Fibroblast of peridontal ligament (primary cell): Measurements from ENCODE around the gene FARP2.

Experiments
- DNase-seq: peaks from one replicate; pipeline ENCODE4 v3.0.0-alpha.2; 2010; ENCODE audit errors: extremely low read depth

The FARP2 gene

GRCh38 chr2:241489733-241490680, 133.9 kb downstream of the FARP2 start:
- no peak for DNase-seq

DNA sequence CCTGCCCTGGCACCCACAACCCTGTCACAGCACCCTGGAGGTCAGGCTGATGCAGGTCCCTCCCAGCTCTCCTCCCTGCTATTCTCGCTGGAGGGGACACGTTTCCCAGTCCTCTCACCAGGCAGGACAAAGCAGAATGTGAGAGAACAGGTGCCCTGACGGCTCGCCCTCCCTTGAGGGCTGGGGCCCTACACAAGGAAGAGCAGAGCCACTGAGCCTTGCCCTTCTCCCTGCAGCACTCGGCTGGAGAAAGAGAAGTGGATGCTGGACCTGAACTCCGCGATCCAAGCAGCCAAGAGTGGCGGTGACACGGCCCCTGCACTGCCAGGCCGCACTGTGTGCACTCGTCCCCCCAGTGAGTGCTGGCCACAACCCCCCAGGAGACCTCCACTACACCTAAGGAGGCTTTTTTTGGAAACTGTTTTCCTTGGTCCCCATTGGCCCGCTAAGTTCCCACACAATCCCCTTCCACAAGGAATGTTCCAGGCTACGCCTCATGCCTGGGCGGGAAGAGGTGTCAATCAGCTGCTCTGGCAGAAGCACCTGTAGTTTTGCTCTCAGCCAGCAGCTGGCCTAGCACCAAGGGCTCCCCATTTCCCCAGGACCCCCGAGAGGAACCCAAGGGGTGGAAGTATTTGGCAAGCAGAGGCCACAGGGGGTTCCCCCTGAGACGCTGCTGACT, 134.9 kb downstream of the FARP2 start:
- no peak for DNase-seq

DNA sequence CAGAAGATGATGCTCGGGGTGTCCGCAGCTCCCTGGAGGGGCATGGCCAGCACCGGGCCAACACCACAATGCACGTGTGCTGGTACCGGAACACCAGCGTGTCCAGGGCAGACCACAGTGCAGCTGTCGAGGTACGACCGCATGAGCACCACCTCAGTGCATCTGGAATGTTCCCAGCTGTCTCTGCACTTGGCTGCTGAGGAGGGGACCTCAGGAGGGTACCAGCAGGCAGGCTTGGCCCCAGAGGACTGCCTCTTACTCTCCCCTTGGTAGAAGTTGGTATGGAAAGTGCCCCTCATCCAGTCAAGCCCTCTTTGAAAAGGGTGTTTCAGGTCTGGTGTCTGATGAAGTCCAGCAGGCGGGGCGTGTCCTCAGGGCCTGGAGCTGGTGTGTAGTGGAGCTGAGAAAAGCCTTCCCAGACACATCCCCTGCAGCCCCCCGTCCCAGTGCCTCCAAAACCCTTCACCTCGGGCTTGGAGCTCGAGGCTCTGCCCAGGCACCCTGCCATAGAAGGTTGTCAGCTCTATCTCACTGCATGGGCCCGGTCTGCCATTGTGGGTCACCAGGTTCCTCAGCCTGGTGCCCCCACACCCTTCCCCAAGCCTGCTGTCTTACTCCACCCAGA, 135.6 kb downstream of the FARP2 start:
- DNase-seq = no peak

- no peak for DNase-seq
These were observed 136.1 kb downstream of the FARP2 start for GRCh38 chr2:241492174-241492565.

GRCh38 chr2:241493092-241493491, 137.0 kb downstream of the FARP2 start:
- no peak for DNase-seq

DNA sequence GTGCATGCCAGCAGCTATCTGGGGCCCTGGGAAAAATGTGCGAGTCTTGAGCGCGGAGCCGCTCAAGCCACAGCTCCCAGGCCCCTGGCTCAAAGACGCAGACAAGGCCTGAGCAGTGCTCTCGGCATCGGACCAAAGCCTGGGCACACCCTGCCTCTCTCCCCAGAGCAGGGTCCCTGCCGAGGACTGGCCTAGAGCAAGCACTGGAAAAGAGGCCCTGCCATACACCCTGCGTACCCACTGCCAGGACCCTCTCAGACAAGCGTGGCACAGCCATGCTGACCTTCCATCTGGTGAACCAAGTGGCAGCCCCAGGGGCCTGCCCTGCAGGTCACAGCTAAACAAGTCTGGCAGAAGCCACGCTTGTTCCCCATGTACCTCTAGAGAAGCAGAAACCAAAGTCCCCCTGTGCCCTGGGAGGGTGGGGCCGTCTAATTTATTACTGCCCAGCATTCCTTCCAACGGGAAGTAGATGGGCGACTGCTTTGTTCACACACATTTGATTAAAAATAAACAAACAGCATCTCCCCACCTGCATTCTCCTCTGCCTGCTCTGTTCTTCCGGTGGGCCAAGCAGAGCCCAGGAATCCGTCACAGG, 138.3 kb downstream of the FARP2 start:
- no peak for DNase-seq

- no peak for DNase-seq
These were observed 139.3 kb downstream of the FARP2 start for GRCh38 chr2:241495172-241496002.

DNA sequence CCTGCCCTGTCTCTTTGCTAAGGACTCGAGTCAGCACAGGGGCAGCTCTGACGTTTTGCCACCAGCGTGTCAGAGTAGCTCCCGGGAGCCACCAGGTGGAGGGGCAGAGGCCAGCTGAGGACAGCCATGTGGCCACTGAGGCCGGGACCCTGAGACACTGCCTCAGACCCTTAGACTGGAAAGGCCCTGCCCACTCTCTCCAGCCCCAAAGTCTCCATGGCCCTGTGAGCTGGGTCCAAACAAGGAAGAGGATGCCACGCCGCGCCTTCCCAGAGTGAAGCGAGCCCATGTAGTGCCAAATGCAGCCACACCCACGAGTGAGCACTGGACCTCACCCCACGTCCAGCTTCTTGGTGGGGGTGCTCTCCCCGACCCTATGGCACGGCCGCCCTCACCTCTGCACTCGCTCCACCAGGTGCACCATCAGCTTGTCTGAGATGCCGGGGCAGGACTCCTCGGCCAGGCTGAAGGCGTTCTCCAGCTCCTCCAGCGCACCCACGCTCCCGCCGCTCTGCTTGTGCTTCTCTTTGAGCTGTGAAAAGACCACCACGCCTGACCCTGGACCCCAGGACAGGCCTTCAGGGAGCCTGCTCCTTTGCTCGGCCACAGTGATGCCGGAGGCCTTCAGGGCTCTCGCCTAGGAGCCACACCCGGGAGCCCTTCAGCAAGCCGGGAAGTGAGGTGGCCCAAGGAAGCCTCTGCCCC, 140.1 kb downstream of the FARP2 start:
- no peak for DNase-seq

GRCh38 chr2:241496904-241497877, 141.1 kb downstream of the FARP2 start:
- no peak for DNase-seq

DNA sequence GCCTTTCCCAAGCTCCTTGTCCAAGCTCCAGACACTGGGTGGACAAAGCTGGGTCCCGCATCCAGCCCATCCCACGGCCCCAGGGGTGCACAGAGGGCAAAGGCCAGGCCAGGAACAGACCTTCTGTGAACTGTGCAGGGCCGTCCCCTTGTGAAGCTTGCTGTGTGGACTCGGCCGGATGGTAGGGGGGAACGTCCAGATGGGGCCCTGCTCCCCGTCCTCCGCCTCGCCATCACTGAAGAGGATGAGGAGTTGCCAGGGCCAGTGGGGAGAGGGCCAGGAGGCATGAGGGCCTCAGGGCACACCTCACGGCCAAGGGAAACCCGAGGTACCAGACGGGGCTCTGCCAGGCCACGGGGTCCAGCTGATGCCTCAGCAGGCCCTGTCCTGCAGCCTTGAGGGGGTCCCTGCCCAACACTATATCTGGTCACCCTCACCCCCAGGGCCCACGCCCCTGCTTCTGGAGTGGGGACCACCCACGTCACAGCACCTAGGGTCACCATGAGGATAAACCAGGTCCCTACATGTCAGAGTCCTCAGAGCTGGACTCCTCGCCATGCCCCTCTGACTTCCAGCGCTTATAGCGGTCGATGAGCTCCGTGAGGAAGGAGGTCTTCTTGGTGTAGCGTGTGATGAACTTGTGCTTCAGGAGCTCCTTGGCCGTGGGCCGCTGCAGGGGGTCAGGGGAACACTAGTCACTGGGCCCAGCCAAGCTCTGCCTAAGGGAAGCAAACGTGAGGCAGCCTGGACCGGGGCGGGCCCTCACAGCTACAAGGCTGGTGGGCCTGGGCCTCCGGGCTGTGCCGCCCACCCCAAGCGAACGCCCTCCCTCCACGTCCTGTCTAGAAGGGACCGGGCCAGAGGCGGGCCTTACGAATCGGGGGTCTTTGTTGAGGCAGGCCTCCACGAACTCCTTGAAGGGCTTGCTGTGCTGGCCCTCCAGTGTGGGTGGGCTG, 142.3 kb downstream of the FARP2 start:
- no peak for DNase-seq

DNA sequence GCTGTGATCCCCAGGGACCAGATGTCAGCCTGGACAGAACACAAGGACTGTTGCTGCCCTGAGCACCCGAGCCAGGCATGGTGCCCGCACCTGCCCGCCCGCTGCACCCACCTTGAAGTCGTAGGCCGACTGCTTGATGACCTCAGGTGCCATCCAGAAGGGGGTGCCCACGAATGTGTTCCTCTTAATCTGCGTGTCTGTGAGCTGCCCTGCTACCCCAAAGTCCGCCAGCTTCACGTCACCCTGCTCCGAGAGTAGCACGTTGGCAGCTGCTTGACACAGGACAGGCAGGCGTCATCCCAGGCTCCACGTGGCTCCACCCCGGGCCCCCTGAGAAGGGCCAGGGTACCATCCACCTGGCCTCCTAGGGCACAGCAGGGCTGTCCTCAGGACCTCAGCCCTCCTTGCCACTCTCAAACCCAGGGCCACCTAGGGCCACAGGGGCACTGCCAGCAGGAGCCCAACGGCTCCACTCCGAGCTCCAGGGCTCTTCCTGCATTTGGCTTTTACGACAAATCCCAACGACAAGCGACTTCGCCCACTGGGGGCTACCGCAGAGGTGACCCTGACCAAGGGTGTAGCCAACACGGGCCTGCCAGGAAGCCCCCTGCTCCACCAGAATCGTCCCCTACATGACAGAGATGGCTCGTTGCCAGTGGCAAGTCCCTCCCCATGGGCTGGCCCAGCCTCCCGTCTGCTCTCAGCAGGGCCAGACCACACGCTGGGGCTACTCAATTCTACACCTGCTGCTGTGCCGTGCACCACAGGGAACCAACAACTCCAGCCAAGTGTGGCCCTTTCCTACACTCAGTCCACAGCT, 143.3 kb downstream of the FARP2 start:
- DNase-seq = no peak

- DNase-seq = no peak
These were observed 143.9 kb downstream of the FARP2 start for GRCh38 chr2:241500016-241500415.

- DNase-seq = no peak
These were observed 144.4 kb downstream of the FARP2 start for GRCh38 chr2:241500431-241500975.

GRCh38 chr2:241501099-241501541, 145.0 kb downstream of the FARP2 start:
- DNase-seq = no peak

DNA sequence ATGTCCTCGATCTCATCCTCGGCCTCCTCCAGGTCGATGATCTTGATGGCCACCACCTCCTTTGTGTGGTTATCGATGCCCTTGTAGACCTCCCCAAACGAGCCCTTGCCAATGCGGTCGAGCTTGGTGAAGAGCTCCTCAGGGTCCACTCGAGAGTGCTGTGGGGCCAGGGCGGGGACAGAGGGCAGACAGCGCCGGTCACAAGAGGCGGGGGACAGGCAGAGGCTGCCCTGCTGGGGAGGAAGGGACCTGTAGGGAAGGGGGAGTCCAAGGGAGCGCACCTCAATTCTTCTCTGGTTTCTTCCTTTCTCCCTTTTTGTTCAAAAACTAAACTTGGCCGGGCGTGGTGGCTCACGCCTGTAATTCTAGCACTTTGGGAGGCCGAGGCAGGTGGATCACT, 145.5 kb downstream of the FARP2 start:
- no peak for DNase-seq

DNA sequence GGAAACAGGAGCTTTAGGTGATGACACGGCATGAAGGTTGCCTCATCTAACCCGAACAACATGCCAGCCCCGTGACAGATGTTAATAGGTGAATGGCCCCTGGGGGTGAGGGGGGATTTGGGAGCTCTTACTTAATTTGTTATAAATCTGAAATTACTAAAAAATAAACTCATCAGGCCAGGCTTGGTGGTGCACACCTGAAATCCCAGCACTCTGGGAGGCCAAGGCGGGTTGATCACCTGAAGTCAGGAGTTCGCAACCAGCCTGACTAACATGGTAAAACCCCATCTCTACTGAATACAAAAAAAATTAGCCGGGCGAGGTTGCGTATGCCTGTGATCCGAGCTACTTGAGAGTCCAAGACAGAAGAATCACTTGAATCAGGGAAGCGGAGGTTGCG, 146.2 kb downstream of the FARP2 start:
- no peak for DNase-seq

GRCh38 chr2:241503776-241504392, 147.8 kb downstream of the FARP2 start:
- no peak for DNase-seq
